GM19467 (cell line): ENCODE measurements around the gene GALNT13.

Source experiments
- ATAC-seq: cut with Tn5 transposase; IDR thresholded peaks from one replicate; pipeline ENCODE4 v1.9.1; 2021; ENCODE audit warnings: mild to moderate bottlenecking, moderate library complexity; ENCODE audit not compliant: unreplicated experiment

Gene GALNT13

GRCh38 chr2:154289870-154290269, 418.1 kb downstream of the GALNT13 start:
- no peak for ATAC-seq

- no peak for ATAC-seq
Observed at GRCh38 chr2:154291511-154291910, 419.8 kb downstream of the GALNT13 start.

- no peak for ATAC-seq
Observed at GRCh38 chr2:154291927-154292326, 420.2 kb downstream of the GALNT13 start.

- no peak for ATAC-seq
Observed at GRCh38 chr2:154293864-154294263, 422.1 kb downstream of the GALNT13 start.

- no peak for ATAC-seq
Observed at GRCh38 chr2:154306266-154306970, 434.7 kb downstream of the GALNT13 start.

- no peak for ATAC-seq
Observed at GRCh38 chr2:154307007-154307406, 435.3 kb downstream of the GALNT13 start.

GRCh38 chr2:154324601-154325000, 452.9 kb downstream of the GALNT13 start:
- no peak for ATAC-seq

GRCh38 chr2:154329510-154329909, 457.8 kb downstream of the GALNT13 start:
- no peak for ATAC-seq

GRCh38 chr2:154331784-154332183, 460.1 kb downstream of the GALNT13 start:
- ATAC-seq: no peak

- no peak for ATAC-seq
Observed at GRCh38 chr2:154336201-154336600, 464.5 kb downstream of the GALNT13 start.

- ATAC-seq: no peak
Observed at GRCh38 chr2:154338352-154338967, 466.7 kb downstream of the GALNT13 start.

GRCh38 chr2:154343282-154343681, 471.6 kb downstream of the GALNT13 start:
- no peak for ATAC-seq

- ATAC-seq: no peak
Observed at GRCh38 chr2:154350911-154351310, 479.2 kb downstream of the GALNT13 start.

- no peak for ATAC-seq
Observed at GRCh38 chr2:154361276-154361675, 489.6 kb downstream of the GALNT13 start.

GRCh38 chr2:154368153-154368552, 496.4 kb downstream of the GALNT13 start:
- ATAC-seq: no peak

GRCh38 chr2:154370873-154371272, 499.2 kb downstream of the GALNT13 start:
- no peak for ATAC-seq

- no peak for ATAC-seq
Observed at GRCh38 chr2:154374416-154374815, 502.7 kb downstream of the GALNT13 start.

GRCh38 chr2:154375579-154375931, 503.8 kb downstream of the GALNT13 start:
- ATAC-seq: no peak

- ATAC-seq: no peak
Observed at GRCh38 chr2:154381931-154382794, 510.4 kb downstream of the GALNT13 start.

- ATAC-seq: no peak
Observed at GRCh38 chr2:154386186-154386585, 514.5 kb downstream of the GALNT13 start.

GRCh38 chr2:154391051-154391450, 519.3 kb downstream of the GALNT13 start:
- ATAC-seq: no peak

GRCh38 chr2:154392256-154392655, 520.5 kb downstream of the GALNT13 start:
- ATAC-seq: peak; percentile 92
